Renal cortical epithelial cell (primary cell): ENCODE data around the gene MSRB1. TPM values are rescaled to one million over a fixed set of nuclear protein-coding genes. Genes with fewer than 3 reads are reported as not detected.
"Not testable (repeated sequence)": the region's sequence is repeated elsewhere in the genome, so short reads cannot be mapped to it uniquely, and the experiment has no call there.

ENCODE experiments used
- DNase-seq: peaks from one replicate; pipeline ENCODE4 v3.0.0-alpha.2; 2011; ENCODE audit warnings: low read depth
- total RNA-seq: library from RNA; depleted of rRNA; stranded (reverse); fragments of >200 nt; gene quantifications from 2 replicates; pipeline ENCODE4 v1.2.3, GENCODE V29; 2014

MSRB1 gene
- total RNA-seq, 1 donor from 2014 or later: 9.6 TPM

DNA sequence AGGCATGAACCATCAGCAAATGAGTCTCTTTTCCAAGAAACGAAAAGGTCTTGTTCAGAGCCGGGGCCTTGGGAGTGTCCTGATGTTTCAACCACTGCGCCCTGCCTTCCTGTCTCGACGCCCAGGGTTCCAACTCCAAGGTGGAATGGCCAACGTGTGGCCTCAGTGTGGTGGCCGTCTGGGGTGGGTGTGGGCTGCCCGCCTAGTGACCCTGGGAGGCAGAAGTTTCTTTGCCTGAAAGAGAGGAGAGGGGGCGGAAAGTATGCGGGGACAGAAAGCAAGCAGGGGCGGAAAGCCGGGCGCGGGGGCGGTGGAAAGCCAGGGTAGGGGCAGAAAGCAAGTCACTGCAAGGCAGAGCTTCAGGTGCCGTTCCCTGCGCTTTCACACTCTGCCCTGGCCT is 4.1 kb downstream of the MSRB1 start:
- DNase-seq: no peak

DNA sequence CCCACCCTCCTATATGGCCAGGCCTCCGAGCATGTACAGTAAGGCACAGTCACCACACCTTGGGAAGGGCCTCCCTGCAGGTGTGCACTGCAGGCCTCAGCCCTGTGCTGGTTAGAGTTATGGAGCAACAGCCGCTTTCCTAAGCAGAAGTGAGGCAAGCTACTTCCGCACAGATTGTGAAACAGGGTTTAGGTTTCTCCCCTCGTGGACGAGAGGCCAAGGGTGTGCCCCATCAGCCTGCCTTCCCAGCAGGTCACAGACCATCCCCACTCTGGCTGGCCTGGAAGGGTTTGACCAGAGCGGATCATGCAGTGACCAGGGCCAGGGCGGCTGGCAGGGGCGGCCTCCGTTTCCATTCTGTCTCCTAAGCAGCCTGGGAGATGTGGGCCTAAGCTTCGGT is 4.7 kb downstream of the MSRB1 start:
- no peak for DNase-seq

DNA sequence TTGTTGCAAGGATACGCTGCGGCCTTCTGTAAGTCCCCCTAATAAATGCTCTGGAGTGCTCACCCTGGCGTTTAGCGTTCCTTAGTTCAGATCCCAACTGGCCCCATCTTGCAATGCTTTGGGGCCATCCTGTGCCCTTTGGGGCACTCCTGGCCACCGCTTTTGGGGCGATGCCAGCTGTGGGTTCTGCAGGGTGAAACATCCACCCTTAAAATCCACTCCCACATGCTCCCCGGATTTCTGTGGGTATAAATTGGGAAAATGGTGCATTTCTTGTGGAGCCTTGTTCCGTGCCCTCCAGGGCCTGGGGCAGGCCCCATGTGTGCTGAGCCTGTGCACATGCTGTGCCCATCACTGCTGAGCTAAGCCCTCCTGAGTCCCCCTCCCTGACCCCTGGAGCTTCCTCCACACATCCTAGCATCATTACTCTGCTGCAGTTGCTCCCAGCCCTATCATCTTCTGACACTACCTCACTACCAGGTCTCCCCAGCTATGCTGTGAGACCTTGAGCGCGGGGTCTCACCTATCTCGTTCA is 6.0 kb downstream of the MSRB1 start:
- DNase-seq: no peak

GRCh38 chr16:1933097-1933661 is 9.8 kb downstream of the MSRB1 start:
- no peak for DNase-seq

- DNase-seq: peak; percentile 29
Measured at GRCh38 chr16:1932050-1933028, 10.7 kb downstream of the MSRB1 start.

DNA sequence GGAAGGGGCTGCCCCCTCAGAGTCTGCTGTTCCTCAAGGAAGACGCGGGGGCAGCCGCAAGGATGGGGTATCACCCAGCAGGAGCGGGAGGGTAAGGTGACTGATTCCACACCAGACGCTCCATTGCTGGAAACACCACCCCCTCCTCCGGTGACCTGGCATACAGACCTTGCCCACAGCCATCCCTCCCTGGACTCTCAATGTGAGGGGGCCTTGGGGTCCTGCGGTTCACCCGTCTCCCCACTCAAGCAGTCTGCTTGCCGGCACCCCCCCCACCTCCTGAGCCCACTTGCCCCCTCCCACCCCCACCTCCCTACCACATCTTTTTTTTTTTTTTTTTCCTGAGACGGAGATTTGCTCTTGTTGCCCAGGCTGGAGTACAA is 12.7 kb downstream of the MSRB1 start:
- no peak for DNase-seq

DNA sequence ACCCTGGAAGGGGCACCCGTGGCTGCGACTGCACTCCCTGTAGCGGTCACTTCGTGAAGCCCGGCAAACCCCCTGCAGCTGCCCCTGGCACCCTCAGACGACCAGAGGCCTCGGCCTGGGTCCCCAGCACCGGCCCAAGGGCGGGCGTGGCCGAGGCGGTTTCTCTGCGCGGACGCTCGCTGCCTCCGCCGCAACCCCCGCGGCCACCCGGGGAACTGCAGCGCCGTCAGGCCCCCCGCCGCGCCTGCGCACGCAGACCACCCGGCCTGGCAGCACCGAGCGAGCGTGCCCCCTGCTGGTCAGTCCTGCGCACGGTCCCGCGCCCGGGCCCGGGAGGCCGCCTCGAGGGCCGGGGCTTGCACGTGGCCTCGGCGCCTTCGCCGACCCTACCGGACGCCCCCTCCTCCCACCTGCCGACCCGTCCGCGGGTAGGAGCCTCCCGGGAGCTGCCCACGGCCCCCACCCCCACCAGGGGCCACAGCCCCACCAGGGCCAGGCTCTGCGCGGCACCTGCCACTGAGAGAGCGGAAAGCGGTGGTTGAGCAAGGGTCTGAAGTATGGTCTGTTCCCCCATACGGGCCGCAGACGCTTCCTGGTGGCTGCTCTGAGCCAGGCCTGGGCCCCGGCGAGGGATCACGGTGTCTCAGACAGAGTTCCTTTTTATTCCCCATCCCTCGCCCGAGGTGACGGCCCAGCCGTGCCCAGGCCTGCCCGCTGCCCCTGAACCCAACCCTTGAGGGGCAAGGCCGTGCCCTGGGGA is 13.2 kb downstream of the MSRB1 start:
- peak; percentile 25 for DNase-seq

DNA sequence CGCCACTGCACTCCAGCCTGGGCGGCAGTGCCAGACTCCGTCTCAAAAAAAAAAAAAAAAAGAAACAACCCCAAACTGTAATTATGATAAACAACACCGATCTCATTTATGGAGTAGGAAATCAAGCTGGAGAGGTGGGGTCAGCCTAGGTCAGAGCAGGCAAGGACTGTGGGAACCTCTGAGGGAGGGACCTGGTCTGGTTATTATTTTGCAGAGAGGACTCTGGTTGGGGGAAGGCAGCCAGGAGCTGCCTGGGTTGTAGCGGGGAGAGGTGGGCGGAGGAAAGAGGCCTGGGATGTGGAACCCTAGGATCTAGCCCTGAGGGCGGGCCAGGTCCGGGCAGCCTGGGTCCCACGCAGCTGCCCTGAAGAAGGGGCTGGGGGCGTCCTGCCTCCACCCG is 13.9 kb downstream of the MSRB1 start:
- peak; percentile 34 for DNase-seq

DNA sequence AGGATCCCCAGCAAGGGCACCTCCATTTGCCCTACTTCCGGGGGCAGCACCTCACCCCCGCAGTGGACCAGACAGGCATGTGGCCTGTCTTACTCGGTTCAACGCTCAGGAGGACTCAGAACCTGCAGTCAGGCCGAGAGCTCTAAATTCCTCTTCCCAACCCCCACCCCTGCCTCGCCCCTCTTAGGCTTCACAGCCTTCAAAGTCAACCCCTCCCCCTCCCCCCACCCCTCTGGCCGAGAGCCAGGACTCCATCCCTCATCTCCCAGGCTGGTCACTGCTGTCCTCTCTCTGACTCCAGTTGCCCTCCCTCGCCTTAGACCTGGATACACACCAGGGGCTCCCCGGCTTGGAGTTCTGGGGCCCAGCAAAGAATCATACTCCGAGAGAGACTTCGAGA is 16.7 kb downstream of the MSRB1 start:
- DNase-seq: no peak

- no peak for DNase-seq
Measured at GRCh38 chr16:1924095-1924494, 18.9 kb downstream of the MSRB1 start.

DNA sequence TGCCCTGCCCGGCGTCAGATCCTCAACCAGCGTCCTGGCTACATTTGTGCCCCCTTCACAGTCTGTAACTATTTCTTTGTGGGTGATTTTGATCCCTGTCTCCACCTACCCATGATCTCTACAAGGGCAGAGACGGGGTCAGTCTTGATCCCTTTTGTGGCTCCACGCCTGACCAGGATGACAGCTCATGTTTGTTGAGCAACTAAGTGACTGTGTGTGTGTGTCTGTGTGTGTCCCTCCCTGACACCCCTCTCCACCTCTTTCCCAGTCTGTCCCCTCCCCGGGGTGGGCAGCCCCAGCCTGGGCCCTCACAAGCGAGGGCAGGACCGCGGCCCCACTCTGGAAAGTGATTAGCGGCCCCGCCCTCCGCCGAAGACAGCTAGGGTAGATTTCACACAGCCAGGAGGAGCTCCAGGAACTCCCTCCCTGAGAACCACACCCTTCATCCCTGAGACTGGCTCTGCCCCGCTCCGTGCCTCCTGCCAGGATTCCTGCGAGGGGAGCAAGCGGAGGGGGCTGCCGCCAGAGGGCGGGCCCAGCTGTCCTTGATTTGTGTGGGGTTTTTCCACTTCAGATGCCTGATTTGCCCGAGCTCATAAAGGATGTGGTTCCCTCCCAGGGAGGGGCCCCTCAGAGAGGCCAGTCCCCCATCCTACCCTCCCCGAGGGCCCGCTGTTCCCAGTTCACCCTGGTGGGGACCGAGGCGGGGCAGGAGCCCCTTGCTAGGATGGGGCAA is 19.5 kb downstream of the MSRB1 start:
- peak; percentile 37 for DNase-seq

DNA sequence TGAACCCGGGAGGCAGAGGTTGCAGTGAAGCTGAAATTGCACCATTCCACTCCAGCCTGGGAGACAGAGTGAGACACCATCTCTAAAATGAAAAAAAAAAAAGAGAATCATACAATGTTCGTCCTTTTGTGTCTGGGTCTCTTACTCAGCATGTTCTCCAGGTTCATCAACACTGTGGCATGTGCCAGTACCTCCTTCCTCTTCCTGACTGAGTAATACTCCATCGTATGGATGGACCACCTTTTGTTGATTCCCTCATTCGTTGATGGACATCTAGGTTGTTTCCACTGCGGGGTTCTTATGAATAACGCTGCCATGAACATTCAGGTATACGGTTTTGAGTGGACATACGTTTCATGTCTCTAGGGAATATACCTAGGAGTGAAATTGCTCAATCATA is 20.6 kb downstream of the MSRB1 start:
- no peak for DNase-seq

GRCh38 chr16:1920727-1921171 is 22.2 kb downstream of the MSRB1 start:
- no peak for DNase-seq

DNA sequence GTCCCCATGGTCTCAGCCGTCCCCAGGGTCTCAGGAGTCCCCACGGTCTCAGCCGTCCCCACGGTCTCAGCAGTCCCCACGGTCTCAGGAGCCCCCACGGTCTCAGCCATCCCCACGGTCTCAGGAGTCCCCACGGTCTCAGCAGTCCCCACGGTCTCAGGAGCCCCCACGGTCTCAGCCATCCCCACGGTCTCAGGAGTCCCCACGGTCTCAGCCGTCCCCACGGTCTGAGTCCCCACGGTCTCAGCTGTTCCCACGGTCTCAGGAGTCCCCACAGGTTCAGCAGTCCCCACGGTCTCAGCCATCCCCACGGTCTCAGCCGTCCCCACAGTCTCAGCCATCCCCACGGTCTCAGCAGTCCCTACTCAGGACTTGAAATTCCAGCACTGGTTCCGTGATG is 22.9 kb downstream of the MSRB1 start:
- DNase-seq: not testable (repeated sequence)

GRCh38 chr16:1919327-1919998 is 23.5 kb downstream of the MSRB1 start:
- DNase-seq: no peak

DNA sequence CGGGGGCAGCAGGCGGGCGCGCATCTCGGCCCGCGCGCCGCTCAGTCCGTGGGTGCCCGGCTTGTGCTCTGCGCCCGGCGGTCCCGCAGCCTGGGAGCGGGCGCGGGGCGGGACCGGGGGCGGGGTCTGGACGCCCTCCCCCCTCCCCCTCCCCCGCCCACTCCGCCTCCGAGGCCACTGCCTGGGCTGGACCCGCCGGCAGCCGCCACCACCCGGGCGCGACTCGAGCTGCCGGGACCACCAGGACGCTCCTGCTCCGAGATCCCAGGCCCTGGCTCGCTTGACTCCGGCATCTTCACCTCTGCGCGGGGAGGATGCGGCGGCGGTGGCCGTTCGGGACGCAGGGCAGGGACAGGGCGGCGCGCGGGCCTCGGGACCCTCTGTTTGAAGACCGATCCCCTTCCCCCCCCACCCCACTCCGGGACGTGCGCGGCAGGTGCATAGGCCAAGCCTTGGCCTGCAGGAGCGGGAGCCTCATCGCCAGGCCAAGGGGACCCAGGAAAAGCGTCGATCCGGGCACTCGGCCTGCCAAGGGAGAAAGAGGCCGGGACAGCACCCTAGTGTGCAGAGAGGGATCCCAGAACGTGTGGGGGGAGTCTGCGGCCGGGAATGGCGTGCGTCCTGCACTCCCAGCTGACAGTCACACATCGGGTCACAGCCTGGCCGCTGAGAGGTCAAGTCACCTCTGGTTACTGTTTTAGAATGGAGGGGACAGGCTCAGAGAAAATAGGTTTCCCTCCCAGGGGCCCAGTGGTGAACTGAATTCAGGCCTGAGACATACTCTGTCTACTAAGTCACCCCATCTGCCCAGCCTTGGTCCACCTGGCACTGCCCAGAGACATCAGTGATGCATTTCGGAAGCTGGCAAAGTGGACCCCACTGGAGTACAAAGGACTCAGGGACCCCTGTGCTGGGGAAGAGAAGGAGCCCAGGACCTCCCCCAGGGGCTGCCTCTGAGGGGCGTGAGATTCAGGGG is 24.4 kb downstream of the MSRB1 start, which contains the start of gene HS3ST6:
HS3ST6 (minus strand) TSS at position 65 of the 976 bp plus-strand sequence. CDS start 92 bp downstream, outside the sequence.
- DNase-seq: no peak

DNA sequence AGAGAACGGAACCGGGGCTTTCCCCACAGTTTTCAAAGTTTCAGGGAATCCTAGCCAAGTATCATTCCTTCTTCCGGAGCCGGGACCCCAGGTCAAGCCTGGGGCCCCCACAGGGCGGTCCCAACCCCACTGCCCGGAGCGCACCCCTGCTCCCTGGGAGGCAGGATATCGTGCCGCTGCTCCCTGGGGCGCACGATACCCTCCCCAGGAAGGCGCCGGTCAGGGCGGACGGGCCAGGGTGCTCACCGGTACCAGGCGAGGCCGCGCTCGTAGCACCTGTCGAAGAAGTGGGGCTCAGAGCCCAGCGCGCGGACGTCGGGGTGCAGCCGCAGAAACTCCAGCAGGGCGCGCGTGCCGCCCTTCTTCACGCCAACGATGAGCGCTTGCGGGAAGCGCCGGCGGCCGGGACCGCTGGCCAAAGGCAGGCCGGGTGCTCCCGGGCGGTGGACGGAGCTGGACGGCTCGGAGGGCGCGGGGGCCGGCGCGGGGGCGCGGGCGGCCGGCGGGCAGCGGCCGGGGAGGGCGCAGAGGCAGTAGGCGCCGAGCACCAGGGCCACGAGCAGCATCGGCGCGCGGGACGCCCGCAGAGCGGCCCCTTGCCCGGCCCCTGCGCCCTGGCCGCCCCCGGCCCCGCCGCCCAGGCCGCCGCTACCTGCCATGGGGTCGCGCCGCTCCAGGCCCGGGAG is 25.2 kb downstream of the MSRB1 start:
- DNase-seq: no peak

GRCh38 chr16:1917056-1917664 is 25.8 kb downstream of the MSRB1 start:
- DNase-seq: no peak

- DNase-seq: no peak
Measured at GRCh38 chr16:1916640-1916990, 26.4 kb downstream of the MSRB1 start.
